Stimulated activated CD4-positive, alpha-beta T cell treated with anti-CD3 and anti-CD28 coated beads, Interleukin-2, amount 100 ng/mL, for 24 hours (primary cell): Measurements from ENCODE around the gene ADCY7.
"Not testable (repeated sequence)": the region's sequence is repeated elsewhere in the genome, so short reads cannot be mapped to it uniquely, and the experiment has no call there.

Experiments
- DNase-seq, 2 donors: peaks; one replicate each; pipeline ENCODE4 v3.0.0-alpha.2; 2020

The ADCY7 gene

GRCh38 chr16:50266337-50267091 is at the start of gene ADCY7:
ADCY7 (plus strand) TSS chr16:50266551; CDS start chr16:50288180, 21,629 bp downstream.
- DNase-seq, result peak; percentile 84 to 87

DNA sequence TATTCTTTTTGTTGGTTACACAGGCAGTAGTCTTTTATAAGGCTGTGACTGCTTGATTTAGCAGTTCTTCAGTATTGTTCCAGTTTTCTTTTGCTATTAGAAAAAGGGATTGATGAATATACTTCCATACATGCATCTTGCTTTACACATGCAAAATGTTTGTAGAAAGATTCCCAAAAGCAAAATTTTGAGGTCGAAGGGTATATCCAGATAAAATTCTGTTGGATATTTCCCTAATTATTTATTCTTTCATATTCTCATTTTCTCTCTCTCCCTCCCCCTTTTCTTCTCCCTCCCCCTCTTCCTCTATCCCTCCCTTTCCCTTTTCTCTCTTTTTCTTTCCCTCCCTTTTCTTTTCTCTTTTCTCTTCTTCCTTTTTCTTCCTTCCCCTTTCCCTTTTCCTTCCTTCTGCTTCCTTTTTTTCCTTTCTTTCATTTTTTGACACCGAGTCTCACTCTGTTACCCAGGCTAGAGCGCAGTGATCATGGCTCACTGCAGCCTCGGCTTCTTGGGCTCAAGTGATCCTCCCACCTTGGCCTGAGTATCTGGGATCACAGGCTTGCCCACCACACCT is 46.9 kb upstream of the ADCY7 start:
- DNase-seq, result no peak

DNA sequence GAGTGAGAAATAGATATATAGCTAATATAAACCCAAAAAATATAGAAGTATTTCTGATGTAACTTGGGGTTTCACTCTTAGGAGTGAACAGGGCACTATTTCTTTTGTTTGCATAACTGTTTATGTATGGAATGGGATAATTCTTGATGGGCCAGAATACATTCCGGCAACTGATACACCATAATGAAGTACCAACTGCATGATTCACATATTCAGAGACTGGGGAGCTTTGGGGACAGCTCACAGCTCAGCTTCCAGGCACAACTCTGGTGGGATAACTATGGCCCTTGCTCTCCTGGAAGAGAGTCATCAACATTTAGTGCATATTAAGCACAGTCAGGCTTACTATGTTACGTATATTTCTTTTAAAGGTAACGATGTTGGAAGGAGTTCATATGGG is 42.1 kb upstream of the ADCY7 start:
- DNase-seq, result no peak

DNA sequence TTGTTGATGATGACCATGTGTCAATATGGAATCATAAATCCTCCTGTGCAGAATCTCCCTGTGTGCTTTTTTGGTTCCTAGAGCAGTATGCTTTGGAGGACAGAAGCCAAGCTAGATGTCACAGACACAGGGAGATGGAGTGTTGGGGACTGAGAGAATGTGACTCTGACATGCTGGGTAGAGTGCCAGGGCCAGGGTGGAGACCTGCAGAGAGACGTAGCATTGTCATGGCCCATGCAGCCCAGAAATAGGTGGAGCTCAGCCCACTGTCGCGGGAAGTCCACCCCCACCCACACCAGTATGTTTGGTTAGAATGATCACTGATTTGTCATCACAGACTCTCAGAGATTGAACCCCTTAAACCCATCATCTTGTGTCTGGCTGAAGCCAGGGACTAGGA is 39.2 kb upstream of the ADCY7 start:
- DNase-seq, result no peak

GRCh38 chr16:50227665-50228064 is 38.7 kb upstream of the ADCY7 start:
- no peak for DNase-seq

GRCh38 chr16:50228364-50228868 is 37.9 kb upstream of the ADCY7 start:
- no peak for DNase-seq

GRCh38 chr16:50229149-50229726 is 37.1 kb upstream of the ADCY7 start:
- DNase-seq, result no peak

- DNase-seq, result no peak
These were observed 31.4 kb upstream of the ADCY7 start for GRCh38 chr16:50234771-50235556.

DNA sequence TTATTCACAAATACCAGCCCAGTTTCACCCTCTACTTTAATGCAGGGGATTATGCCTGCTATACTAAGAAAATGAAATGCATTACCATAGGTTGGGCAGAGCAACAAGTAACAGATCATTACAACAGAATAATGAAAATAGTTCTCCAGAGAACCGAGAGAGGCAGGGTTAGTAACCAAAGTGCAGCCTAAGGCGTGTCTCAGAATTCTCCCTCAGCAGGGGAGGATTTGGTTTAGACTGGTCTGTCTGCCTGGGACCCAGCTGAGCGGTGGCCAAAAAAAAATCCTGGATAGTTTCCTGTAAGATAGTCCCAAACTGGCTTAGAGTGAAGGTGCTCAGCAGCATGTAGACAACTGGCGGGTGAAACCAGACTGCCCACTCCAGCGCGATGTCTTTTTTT is 30.8 kb upstream of the ADCY7 start:
- no peak for DNase-seq

DNA sequence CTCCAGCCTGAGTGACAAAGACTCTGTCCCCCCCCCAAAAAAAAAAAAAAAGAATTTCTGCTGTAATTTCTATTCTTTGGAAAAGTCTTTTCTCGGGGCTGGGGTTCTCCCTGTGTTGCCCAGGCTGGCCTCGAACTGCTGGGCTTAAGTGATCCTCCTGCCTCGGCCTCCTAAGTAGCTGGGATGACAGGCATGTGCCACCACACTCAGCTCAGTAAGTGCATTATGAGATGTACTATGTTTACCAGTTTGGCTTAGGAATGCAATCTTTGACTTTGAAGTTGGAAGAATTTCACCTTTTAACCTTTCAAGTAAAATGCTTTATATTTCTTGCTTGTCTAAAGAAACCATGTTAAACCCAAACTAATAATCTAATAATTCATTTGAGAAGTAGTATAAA is 28.0 kb upstream of the ADCY7 start:
- DNase-seq, result no peak

DNA sequence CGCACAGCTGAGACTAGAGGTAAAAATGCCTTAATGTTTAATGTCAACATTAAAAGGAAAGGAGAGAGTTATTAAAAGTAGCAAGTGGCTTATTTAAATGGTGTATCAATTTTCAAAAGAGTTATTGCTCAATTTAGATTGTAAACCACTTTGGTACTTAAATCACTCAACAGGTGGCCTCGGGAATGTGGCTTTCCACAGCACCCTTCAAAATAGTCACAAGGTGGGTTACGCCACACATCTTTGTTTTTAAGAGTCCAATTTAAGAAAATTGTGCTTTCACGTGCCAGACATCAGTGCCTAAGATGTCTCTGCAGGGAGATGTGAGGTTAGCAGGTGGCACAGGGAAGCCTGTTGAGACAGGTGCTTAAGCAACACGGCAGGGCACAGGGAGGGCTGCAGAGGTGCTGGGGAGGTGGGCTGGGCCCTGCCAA is 27.5 kb upstream of the ADCY7 start:
- no peak for DNase-seq

- DNase-seq, result not testable (repeated sequence)
These were observed 23.3 kb upstream of the ADCY7 start for GRCh38 chr16:50243024-50243423.

GRCh38 chr16:50244140-50244503 is 22.2 kb upstream of the ADCY7 start:
- no peak for DNase-seq

DNA sequence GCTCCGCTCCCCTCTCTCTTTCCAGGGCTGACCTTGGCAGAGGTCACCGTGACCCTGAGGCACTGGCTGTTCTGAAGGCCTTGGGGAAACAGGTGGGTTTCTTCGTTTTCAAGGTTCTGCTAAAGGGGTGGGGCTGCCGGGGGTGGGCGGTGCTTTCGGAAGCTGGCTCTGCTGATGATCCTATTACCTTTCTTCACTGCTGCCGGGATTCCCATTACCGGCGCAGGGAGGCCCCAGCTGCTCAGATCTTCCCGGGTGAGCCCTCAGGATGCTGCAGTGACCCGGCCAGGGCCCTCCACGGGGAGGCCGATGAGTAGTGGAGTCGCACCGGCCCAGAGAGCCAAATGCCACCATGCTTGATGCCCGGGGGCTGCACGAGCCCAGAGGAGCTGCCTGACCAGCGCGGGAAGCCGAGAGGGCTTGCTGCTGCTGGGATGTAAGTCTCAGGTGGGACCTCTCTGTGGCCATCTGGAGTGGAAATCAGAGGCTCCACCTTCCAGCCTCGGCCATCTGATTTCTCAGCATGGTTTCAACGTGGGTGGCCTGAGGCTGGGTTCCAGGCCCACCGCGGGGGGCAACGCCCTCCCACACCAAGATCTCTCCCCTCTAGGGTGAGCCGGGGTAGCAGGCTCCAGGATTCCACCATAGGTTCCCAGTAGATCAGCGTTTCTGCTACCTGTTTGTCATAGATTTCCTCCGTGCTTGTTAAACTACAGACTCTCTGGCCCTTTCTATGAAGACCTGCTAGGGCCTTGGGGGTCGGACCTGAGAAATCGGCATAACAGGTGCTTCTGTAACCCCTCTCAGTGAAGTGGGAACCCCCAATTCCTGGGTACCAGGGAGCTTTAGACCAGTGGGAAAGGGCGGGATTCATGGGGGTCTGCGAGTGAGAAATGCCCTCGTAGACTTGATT is 21.6 kb upstream of the ADCY7 start:
- no peak for DNase-seq

DNA sequence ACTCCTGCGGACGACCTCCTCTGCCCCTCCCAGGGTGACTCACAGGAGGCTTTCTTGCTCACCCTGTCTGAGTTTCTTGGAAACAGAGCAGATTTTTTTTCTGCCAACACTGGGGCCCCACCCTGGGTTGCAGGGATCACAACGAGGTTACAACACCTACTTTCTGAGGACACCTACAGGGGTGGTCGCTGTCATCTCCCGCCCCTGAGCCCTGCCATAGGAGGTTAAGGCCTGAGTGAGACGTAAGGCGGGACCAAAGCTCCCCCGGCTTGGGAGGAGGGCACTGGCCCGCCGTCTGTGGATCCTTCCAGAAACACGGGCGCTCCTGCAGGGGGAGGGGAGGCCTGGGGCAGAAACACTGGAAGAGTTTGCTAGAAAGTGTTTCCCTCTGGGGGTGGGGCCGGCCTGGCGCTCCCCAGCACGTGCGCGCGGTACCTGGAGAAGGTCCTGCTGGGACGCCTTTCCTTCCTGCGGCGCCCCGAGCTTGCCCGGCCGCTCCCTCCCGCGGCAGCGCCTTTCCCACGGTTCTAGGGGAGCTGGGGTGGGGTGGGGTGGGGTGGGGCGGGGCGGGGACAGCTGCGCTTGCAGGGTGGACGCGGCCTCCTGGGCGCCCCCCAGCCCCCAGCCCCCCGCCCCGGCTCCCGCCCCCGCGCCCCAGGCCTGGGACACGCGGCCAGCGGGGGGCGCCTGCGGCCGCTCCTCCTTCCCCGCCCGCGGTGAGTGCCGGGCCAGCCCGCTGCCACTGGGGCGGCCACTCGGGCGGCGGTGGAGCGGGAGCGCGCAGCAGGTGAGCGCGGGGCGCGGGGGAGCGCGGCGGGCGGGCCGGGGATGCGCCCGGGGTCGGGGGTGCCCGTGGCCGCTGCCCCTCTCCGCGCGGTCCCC is 20.7 kb upstream of the ADCY7 start:
- DNase-seq, result peak; percentile 62 to 66

GRCh38 chr16:50246299-50247122 is 19.8 kb upstream of the ADCY7 start:
- peak in 1 of 2 donors; percentile 39 for DNase-seq

DNA sequence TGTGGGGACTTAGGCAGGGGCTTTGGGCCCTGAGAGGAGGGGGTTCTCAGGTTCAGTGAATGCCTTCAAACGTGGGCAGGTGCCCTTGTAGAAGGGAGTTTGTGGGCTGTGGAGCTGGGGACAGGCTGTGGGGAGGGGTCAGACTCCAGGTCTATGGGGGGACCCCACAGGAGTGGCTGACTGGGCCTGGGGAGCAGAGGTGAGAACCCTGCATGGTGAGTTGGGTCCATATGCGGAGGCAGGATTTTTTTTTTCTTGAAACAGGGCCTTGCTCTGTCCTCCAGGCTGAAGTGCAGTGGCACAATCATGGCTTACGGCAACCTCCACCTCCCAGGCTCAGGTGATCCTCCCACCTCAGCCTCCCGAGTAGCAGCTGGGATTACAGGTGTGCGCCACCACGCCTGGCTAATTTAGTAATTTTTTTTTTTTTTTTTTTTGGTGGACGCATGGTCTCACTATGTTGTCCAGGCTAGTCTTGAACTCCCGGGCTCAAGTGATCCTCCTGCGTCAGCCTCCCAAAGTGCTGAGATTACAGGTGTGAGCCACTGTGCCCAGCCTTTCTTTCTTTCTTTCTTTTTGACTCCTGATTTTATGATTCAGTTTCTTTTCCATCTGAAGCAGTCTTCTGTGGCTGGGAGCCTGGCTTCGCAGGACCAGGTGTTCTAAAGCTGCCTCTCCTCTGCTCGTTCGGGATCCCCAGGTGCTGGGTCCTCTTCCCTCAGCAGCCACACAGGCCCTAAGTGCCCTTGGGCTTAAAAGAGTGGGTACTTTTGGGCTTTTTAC is 19.0 kb upstream of the ADCY7 start:
- DNase-seq, result no peak

GRCh38 chr16:50247906-50248608 is 18.3 kb upstream of the ADCY7 start:
- DNase-seq, result no peak

DNA sequence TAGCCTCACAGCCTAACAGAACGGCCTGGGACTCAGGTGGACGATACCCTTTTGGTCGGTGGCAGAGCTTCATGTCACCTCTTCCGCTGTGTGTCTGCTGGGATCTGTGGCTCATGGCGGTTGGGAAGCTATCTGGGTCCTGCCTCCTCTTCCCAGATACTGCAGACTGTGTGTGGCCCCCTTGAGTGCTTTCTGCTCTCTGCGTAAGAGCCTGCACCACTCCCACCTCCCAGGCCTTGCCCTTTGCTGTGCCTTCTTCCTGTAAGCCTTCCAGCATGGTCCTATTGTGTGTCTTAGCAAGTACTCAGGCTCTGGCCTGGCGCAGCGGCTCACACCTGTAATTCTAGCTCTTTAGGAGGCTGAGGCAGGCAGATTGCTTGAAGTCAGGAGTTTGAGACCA is 17.5 kb upstream of the ADCY7 start:
- DNase-seq, result no peak
